Measurements from ENCODE around the gene ZNF606. TPM values are rescaled to one million over a fixed set of nuclear protein-coding genes. Genes with fewer than 3 reads are reported as not detected.

ZNF606 gene
- total and polyA plus RNA-seq, 2 experiments from 2014 or later: 17.6 to 18.0 TPM

DNA sequence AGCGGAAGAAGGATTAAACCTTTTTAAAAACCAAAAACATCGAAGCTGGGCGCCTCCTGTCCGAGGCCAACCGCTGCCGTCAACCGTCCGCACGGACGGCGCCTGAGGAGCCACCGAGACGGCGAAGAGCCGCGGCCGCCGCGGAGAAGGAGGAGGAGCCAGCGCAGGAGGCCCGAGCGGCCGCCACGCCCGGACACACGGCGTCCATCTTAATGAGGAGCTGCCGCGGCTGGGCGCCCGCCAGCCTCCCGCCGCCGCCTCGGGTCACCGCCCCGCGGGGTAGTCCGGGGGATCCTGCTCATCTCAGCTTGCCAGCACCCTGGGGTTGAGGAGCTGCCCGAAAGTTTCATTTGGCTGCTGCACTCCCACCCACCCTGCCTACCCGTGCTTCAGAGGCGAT is 41.8 kb upstream of the ZNF606 start:
- no peak overlapping the region for H2AFZ ChIP-seq
- H3K4me1 ChIP-seq (ENCODE audit: insufficient read depth): no peaks in the 10 kb centered on the region
- H3K4me2 ChIP-seq: no peak overlapping the region
- DNase-seq (ENCODE audit: low spot score): no peak
- H3K9me3 ChIP-seq (ENCODE audit: low read depth): no peaks in the 10 kb centered on the region
- H3K27ac ChIP-seq: no peak overlapping the region
- no peaks in the 10 kb centered on the region for H3K27me3 ChIP-seq
- WGBS (ENCODE audit: low lambda C conversion rate, missing lambda C conversion rate): 98% methylated on average over 40 of the region's 42 CpGs
- TF ChIP-seq EZH2 (IDR thresholded peaks at IDR 0.05; ENCODE audit: borderline replicate concordance): no peak
- no peak for TF ChIP-seq EZH2phosphoT487 (IDR thresholded peaks at IDR 0.05; ENCODE audit: low read depth, severe bottlenecking, unreplicated experiment)
- no peak for TF ChIP-seq CTCF (IDR thresholded peaks at IDR 0.05; ENCODE audit: poor library complexity)
- no peaks in the 10 kb centered on the region for H3K79me2 ChIP-seq
- no peaks in the 10 kb centered on the region for H3K36me3 ChIP-seq (replicated peaks; ENCODE audit: insufficient read depth, low read depth)
- H3K4me3 ChIP-seq: no peak overlapping the region
- H4K20me1 ChIP-seq (ENCODE audit: insufficient read depth, poor library complexity, severe bottlenecking): no peaks in the 10 kb centered on the region
- no peaks in the 10 kb centered on the region for H3K9me2 ChIP-seq (replicated peaks; ENCODE audit: insufficient read depth)

DNA sequence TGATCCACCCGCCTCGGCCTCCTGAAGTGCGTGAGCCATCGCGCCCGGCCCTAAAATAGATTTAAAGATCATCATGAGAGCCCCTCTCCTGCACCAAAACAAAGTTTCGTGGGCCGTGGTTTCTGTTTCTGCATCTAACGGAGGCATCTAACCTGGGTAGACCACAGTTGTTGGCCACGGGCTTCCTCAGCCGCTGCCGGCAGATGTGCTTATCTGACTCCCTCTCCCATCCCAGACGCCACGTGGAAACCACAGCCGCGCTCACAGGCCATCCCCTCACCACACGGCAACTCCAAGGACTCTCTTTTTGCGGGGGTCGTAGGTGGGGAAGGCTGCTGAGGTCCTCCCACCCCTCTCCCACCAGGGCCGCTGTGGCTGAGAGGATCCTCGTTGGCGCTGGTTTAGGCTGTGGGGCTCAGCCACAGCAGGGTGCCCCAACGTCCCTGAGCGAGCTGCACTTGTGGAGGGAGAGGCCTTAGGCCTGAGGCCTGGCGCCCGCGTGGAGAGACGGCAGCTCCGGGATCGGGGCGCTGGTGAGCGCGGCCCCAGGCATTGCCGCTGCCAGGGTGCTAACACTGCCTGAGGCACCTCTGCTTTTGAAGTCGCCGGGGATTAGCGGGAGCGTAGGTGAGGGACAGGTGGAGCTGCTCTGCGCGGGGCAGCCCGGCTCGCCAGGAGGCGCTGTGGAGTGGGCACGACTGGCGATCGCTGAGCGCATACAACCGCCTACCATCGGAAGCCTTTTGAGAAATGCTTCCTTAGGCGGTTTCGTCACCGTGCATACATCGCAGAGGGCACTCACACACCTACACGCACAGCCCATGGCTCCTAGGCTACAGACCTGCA is 40.1 kb upstream of the ZNF606 start:
- TF ChIP-seq CTCF (IDR thresholded peaks at IDR 0.05; ENCODE audit: poor library complexity) (no peak), EZH2 (IDR thresholded peaks at IDR 0.05; ENCODE audit: borderline replicate concordance) (no peak), EZH2phosphoT487 (IDR thresholded peaks at IDR 0.05; ENCODE audit: low read depth, severe bottlenecking, unreplicated experiment) (no peak)
- no peaks in the 10 kb centered on the region for H3K79me2 ChIP-seq
- no peaks in the 10 kb centered on the region for H3K9me3 ChIP-seq (ENCODE audit: low read depth)
- no peaks in the 10 kb centered on the region for H3K36me3 ChIP-seq (replicated peaks; ENCODE audit: insufficient read depth, low read depth)
- no peaks in the 10 kb centered on the region for H4K20me1 ChIP-seq (ENCODE audit: insufficient read depth, poor library complexity, severe bottlenecking)
- 60% methylated on average over 53 of the region's 54 CpGs for WGBS (ENCODE audit: low lambda C conversion rate, missing lambda C conversion rate)
- no peaks in the 10 kb centered on the region for H3K9me2 ChIP-seq (replicated peaks; ENCODE audit: insufficient read depth)
- H3K4me1 ChIP-seq (ENCODE audit: insufficient read depth): no peaks in the 10 kb centered on the region
- H3K4me2 ChIP-seq: no peak overlapping the region
- H3K4me3 ChIP-seq: no peak overlapping the region
- no peak overlapping the region for H2AFZ ChIP-seq
- no peaks in the 10 kb centered on the region for H3K27me3 ChIP-seq
- H3K27ac ChIP-seq: no peak overlapping the region
- DNase-seq (ENCODE audit: low spot score): no peak

DNA sequence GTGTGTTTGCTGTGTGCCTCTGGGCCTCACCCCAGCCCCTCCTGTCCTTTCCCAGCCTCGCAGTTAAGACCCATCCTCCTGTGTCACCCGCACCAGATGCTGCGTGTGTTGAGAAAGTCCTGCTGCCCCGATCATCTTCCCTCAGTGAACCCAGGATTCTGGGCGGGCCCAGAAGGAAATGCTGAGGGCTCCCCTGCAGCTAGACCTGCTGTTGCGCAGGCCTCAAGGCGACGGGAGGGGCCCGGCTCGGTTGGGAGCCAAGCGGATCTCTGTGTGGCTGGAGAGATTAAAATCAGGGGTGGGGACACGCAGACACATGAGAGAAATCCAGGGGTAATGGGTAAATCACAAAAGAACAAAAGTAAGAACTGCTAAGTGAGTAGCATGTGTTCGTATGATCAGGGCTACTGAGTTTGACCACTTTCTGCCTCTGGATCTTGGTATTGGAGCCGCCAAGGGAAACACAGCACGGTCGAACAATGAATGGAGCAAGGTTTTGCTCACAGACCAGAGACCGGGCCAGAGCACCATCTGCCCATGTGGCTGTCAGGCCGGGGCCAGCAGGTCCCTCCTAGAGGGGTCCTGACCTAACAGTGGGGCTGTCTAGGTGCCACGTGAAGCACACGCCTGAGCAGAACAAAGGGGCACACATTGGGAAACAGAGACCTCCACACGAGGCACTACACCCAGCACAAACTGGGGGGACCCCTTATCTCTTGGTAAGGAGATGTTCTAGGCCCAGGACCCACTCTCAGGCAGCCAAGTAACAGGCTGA is 38.3 kb upstream of the ZNF606 start:
- no peaks in the 10 kb centered on the region for H3K9me2 ChIP-seq (replicated peaks; ENCODE audit: insufficient read depth)
- H3K27ac ChIP-seq: no peak overlapping the region
- H3K79me2 ChIP-seq: no peaks in the 10 kb centered on the region
- H3K27me3 ChIP-seq: no peaks in the 10 kb centered on the region
- 87% methylated on average over 21 of the region's 21 CpGs for WGBS (ENCODE audit: low lambda C conversion rate, missing lambda C conversion rate)
- H4K20me1 ChIP-seq (ENCODE audit: insufficient read depth, poor library complexity, severe bottlenecking): no peaks in the 10 kb centered on the region
- DNase-seq (ENCODE audit: low spot score): no peak
- H3K4me3 ChIP-seq: no peak overlapping the region
- H3K36me3 ChIP-seq (replicated peaks; ENCODE audit: insufficient read depth, low read depth): no peaks in the 10 kb centered on the region
- H2AFZ ChIP-seq: no peak overlapping the region
- H3K4me1 ChIP-seq (ENCODE audit: insufficient read depth): no peaks in the 10 kb centered on the region
- H3K4me2 ChIP-seq: no peak overlapping the region
- TF ChIP-seq EZH2phosphoT487 (IDR thresholded peaks at IDR 0.05; ENCODE audit: low read depth, severe bottlenecking, unreplicated experiment): no peak
- no peak for TF ChIP-seq CTCF (IDR thresholded peaks at IDR 0.05; ENCODE audit: poor library complexity)
- no peak for TF ChIP-seq EZH2 (IDR thresholded peaks at IDR 0.05; ENCODE audit: borderline replicate concordance)
- H3K9me3 ChIP-seq (ENCODE audit: low read depth): no peaks in the 10 kb centered on the region

All from hepatocyte (in vitro differentiated cells).